Right forelimb (tissue), 1 donor: ENCODE results near the gene FAM162B.
"Not testable (repeated sequence)": the region's sequence is repeated elsewhere in the genome, so short reads cannot be mapped to it uniquely, and the experiment has no call there.

Experiments
- DNase-seq: peaks from one replicate; pipeline ENCODE4 v3.0.0-alpha.2; 2018

Gene FAM162B

DNA sequence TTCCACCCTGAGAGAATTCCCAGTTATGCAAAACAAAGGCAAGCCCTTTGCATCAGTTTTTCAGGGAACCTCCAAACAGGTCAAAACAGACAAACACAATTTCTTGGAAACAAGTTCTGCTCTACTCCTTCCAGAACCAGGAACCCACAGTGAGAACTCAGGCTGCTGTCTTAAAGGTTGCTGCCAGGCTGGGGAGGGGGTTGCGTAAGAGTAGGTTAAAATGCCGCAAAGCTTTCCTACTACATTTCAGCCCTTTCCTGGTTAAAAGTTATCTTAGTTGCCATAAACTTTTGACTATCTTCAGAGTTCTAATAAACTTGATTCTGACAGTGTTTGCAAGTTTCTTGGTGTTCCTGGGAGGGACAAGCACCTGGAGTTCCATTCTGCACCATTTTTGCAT is 50.8 kb downstream of the FAM162B start:
- DNase-seq: no peak

DNA sequence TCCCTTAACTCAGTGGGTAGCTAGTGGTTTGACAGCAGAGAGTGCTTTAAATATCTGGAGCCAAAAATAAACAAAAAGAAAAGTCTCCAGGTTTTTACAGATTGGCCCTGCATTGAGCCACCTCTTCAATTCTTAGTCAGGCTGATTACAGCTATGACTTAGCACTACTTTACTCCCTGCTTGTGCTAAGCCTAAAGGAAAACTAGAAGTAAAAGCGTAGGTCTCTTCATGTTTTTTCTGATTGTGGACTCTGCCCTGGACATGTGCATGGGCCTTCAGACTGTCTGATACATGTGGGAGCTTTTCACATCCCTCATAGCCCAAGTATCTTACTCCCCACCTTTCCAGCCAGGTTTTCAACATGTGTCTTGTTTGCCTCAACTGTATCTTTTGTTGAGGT is 51.2 kb downstream of the FAM162B start:
- DNase-seq: no peak

DNA sequence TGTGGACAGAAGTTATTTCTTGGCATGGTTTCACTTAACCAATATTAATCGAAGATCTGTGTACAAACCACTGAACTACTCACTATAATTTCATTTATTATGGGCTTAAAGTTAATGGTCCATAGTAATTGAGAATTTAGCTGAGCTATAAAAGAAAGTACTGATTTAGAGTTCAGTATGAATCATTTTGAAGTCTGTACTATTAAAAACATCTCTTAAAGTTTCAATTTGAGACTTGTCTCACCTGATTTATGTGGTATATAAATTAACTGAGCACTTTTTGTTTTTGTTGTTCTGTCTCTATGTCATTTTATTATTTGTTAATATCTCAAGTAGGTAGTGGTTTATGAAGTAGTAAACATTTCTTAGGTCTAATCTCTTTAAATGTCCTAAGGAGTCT is 59.6 kb downstream of the FAM162B start:
- no peak for DNase-seq

- not testable (repeated sequence) for DNase-seq
Observed at GRCh38 chr6:116703888-116704287, 61.6 kb downstream of the FAM162B start.
